Mesendoderm (in vitro differentiated cells): ENCODE measurements around the gene ACOXL.

Source experiments
- DNase-seq: peaks from one replicate; pipeline ENCODE4 v3.0.0; 2013
- H2AK5ac ChIP-seq: 2 replicates; pipeline ENCODE4 v1.6.1; 2013; ENCODE audit warnings: low read length, inconsistent platforms
- H2BK120ac ChIP-seq: 2 replicates; pipeline ENCODE4 v1.6.1; 2013; ENCODE audit warnings: low read depth, mild to moderate bottlenecking, low read length, moderate library complexity, mixed read lengths
- H2BK15ac ChIP-seq: replicated peaks from 2 replicates; pipeline ENCODE4 v1.6.1; 2013; ENCODE audit warnings: low read depth, mild to moderate bottlenecking, moderate library complexity
- H2BK5ac ChIP-seq: 2 replicates; pipeline ENCODE4 v1.6.1; 2013; ENCODE audit warnings: low read length, inconsistent platforms
- H3K18ac ChIP-seq: 2 replicates; pipeline ENCODE4 v1.6.1; 2013; ENCODE audit warnings: mild to moderate bottlenecking, low read length, mixed read lengths
- H3K23ac ChIP-seq: one replicate; pipeline ENCODE4 v1.6.1; 2013; ENCODE audit warnings: low read length
- H3K27ac ChIP-seq: 2 replicates; pipeline ENCODE4 v1.5.1; 2013; ENCODE audit warnings: low read depth, mild to moderate bottlenecking, inconsistent platforms, low read length, moderate library complexity
- H3K27me3 ChIP-seq: 2 replicates; pipeline ENCODE4 v1.6.1; 2013; ENCODE audit warnings: low read length, control low read depth, mild to moderate bottlenecking, inconsistent platforms; ENCODE audit not compliant: insufficient read depth, poor library complexity
- H3K36me3 ChIP-seq: 2 replicates; pipeline ENCODE4 v1.6.1; 2013; ENCODE audit warnings: low read length, inconsistent platforms; ENCODE audit not compliant: control insufficient read depth, insufficient read depth
- H3K4ac ChIP-seq: one replicate; pipeline ENCODE4 v1.6.1; 2013; ENCODE audit warnings: low read depth, mild to moderate bottlenecking, low read length, moderate library complexity
- H3K4me1 ChIP-seq: 2 replicates; pipeline ENCODE4 v1.6.1; 2013; ENCODE audit warnings: low read depth, low read length, inconsistent platforms; ENCODE audit not compliant: control insufficient read depth
- H3K4me2 ChIP-seq: 2 replicates; pipeline ENCODE4 v1.6.1; 2013; ENCODE audit warnings: low read length
- H3K4me3 ChIP-seq: 2 replicates; pipeline ENCODE4 v1.5.1; 2013; ENCODE audit warnings: mild to moderate bottlenecking, low read length
- H3K56ac ChIP-seq: one replicate; pipeline ENCODE4 v1.6.1; 2013; ENCODE audit warnings: low read length
- H3K79me1 ChIP-seq: 2 replicates; pipeline ENCODE4 v1.6.1; 2013; ENCODE audit warnings: low read length, inconsistent platforms
- H3K79me2 ChIP-seq: 2 replicates; pipeline ENCODE4 v1.6.1; 2013; ENCODE audit warnings: mild to moderate bottlenecking, low read length; ENCODE audit not compliant: control insufficient read depth, insufficient read depth
- H3K9ac ChIP-seq: 2 replicates; pipeline ENCODE4 v1.6.1; 2013; ENCODE audit warnings: low read length, inconsistent platforms
- H4K5ac ChIP-seq: one replicate; pipeline ENCODE4 v1.6.1; 2013; ENCODE audit warnings: low read length
- H4K8ac ChIP-seq: one replicate; pipeline ENCODE4 v1.6.1; 2013; ENCODE audit warnings: low read depth, mild to moderate bottlenecking, control low read depth, low read length, moderate library complexity
- WGBS: extraction: QIAGEN DNeasy Blood & Tissue Kit; methylation state at CpG from one replicate; pipeline ENCODE4 v1.1.7; 2013; ENCODE audit warnings: low lambda C conversion rate, missing lambda C conversion rate; ENCODE audit not compliant: insufficient coverage; ENCODE audit errors: extremely low coverage; 5-methylcytosine and 5-hydroxymethylcytosine counted together

ACOXL gene

GRCh38 chr2:111019381-111019780 is 287.0 kb downstream of the ACOXL start:
- no CpG with 5 or more reads among the region's 10 CpGs for WGBS
- H2BK5ac ChIP-seq = no peak overlapping the region
- no peak overlapping the region for H3K4ac ChIP-seq
- H2BK15ac ChIP-seq = no peak overlapping the region
- no peak overlapping the region for H3K27ac ChIP-seq
- no peak overlapping the region for H3K56ac ChIP-seq
- no peak overlapping the region for H3K23ac ChIP-seq
- no peak overlapping the region for H2AK5ac ChIP-seq
- H3K4me1 ChIP-seq = no peaks in the 10 kb centered on the region
- no peak overlapping the region for H4K5ac ChIP-seq
- no peaks in the 10 kb centered on the region for H3K27me3 ChIP-seq
- H3K4me2 ChIP-seq = no peak overlapping the region
- H3K36me3 ChIP-seq = no peaks in the 10 kb centered on the region
- H3K9ac ChIP-seq = no peak overlapping the region
- H3K79me2 ChIP-seq = no peaks in the 10 kb centered on the region
- H3K4me3 ChIP-seq = no peak overlapping the region
- no peak overlapping the region for H3K18ac ChIP-seq
- H4K8ac ChIP-seq = no peak overlapping the region
- no peaks in the 10 kb centered on the region for H3K79me1 ChIP-seq
- no peak overlapping the region for H2BK120ac ChIP-seq
- DNase-seq = no peak

DNA sequence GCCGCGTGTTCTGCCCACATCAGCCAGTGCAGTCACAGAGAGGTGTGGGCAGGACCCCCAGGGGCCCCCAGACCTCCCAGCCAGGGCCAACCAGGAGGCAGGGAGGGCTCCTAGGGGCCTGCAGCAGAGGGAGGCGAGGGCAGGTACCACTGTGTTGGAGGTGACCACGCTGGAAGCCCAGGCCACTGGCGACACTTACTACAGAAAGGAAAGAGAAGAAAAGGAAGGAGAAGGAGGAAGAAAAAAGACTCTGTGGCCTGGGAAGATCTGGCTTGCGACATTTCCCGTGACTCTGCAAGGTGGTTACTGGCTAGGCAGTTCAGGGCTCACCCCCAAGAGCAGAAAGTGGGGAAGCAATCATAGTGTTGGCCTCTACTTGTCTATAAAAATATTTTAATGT is 290.3 kb downstream of the ACOXL start:
- no peak overlapping the region for H4K8ac ChIP-seq
- H3K4me2 ChIP-seq = no peak overlapping the region
- no peak overlapping the region for H3K23ac ChIP-seq
- no peak overlapping the region for H2AK5ac ChIP-seq
- H2BK15ac ChIP-seq = no peak overlapping the region
- H3K4me1 ChIP-seq = no peaks in the 10 kb centered on the region
- H3K27ac ChIP-seq = no peak overlapping the region
- no peak overlapping the region for H2BK5ac ChIP-seq
- no peak overlapping the region for H3K18ac ChIP-seq
- no peak overlapping the region for H3K56ac ChIP-seq
- DNase-seq = no peak
- no peaks in the 10 kb centered on the region for H3K36me3 ChIP-seq
- no peak overlapping the region for H4K5ac ChIP-seq
- H3K79me1 ChIP-seq = no peaks in the 10 kb centered on the region
- no peak overlapping the region for H3K4ac ChIP-seq
- no peak overlapping the region for H3K9ac ChIP-seq
- no CpG with 5 or more reads among the region's 7 CpGs for WGBS
- H3K79me2 ChIP-seq = no peaks in the 10 kb centered on the region
- H3K27me3 ChIP-seq = no peaks in the 10 kb centered on the region
- no peak overlapping the region for H2BK120ac ChIP-seq
- no peak overlapping the region for H3K4me3 ChIP-seq

DNA sequence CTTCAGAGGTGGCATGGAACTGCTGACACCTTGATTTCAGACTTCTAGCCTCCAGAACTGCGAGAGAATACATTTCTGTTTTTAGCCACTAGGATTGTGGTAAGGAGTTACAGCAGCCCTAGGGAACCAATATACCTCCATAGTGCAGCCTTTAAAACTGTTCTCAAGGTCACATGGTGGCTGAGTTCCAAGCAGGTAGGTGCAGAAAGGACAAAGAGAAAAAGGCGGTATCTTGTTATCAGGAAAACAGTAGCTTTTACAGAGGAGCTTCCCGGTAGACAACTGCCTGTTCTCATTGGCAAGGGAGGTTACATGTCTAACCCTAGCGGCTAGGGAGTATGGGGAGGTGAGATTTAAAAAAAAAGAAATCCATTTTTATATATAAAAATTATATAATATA is 292.1 kb downstream of the ACOXL start:
- no peak overlapping the region for H3K56ac ChIP-seq
- H4K8ac ChIP-seq = no peak overlapping the region
- no peak overlapping the region for H3K27ac ChIP-seq
- H3K79me1 ChIP-seq = no peaks in the 10 kb centered on the region
- H2BK15ac ChIP-seq = no peak overlapping the region
- no peak overlapping the region for H3K18ac ChIP-seq
- DNase-seq = peak; percentile 16
- no peak overlapping the region for H2AK5ac ChIP-seq
- no peaks in the 10 kb centered on the region for H3K79me2 ChIP-seq
- WGBS = no CpG with 5 or more reads among the region's 4 CpGs
- no peak overlapping the region for H3K4ac ChIP-seq
- no peaks in the 10 kb centered on the region for H3K36me3 ChIP-seq
- H4K5ac ChIP-seq = no peak overlapping the region
- no peak overlapping the region for H2BK5ac ChIP-seq
- no peak overlapping the region for H3K9ac ChIP-seq
- H3K4me1 ChIP-seq = no peaks in the 10 kb centered on the region
- H2BK120ac ChIP-seq = no peak overlapping the region
- no peak overlapping the region for H3K23ac ChIP-seq
- no peak overlapping the region for H3K4me2 ChIP-seq
- no peak overlapping the region for H3K4me3 ChIP-seq
- no peaks in the 10 kb centered on the region for H3K27me3 ChIP-seq

- WGBS = no CpG with 5 or more reads among the region's 4 CpGs
- Histone ChIP-seq H2BK120ac (no peak overlapping the region), H2AK5ac (no peak overlapping the region), H3K36me3 (no peaks in the 10 kb centered on the region), H4K8ac (no peak overlapping the region), H3K79me1 (no peaks in the 10 kb centered on the region), H3K9ac (no peak overlapping the region), H4K5ac (no peak overlapping the region), H2BK5ac (no peak overlapping the region), H3K4me3 (no peak overlapping the region), H3K23ac (no peak overlapping the region), H3K18ac (no peak overlapping the region), H3K79me2 (no peaks in the 10 kb centered on the region), H3K4ac (no peak overlapping the region), H3K27me3 (no peaks in the 10 kb centered on the region), H3K4me1 (no peaks in the 10 kb centered on the region), H3K27ac (no peak overlapping the region), H3K56ac (no peak overlapping the region), H3K4me2 (no peak overlapping the region), H2BK15ac (no peak overlapping the region)
- DNase-seq = no peak
Observed at GRCh38 chr2:111025288-111025687, 292.9 kb downstream of the ACOXL start.

GRCh38 chr2:111028720-111029119 is 296.3 kb downstream of the ACOXL start:
- Histone ChIP-seq H2BK5ac (no peak overlapping the region), H2AK5ac (no peak overlapping the region), H4K8ac (no peak overlapping the region), H3K4me1 (no peaks in the 10 kb centered on the region), H3K4me2 (no peak overlapping the region), H3K56ac (no peak overlapping the region), H3K23ac (no peak overlapping the region), H3K79me2 (no peaks in the 10 kb centered on the region), H3K4ac (no peak overlapping the region), H3K4me3 (no peak overlapping the region), H4K5ac (no peak overlapping the region), H3K18ac (no peak overlapping the region), H2BK120ac (no peak overlapping the region), H3K27me3 (no peaks in the 10 kb centered on the region), H3K79me1 (no peaks in the 10 kb centered on the region), H3K27ac (no peak overlapping the region), H3K9ac (no peak overlapping the region), H2BK15ac (no peak overlapping the region), H3K36me3 (no peaks in the 10 kb centered on the region)
- peak; percentile 20 for DNase-seq

DNA sequence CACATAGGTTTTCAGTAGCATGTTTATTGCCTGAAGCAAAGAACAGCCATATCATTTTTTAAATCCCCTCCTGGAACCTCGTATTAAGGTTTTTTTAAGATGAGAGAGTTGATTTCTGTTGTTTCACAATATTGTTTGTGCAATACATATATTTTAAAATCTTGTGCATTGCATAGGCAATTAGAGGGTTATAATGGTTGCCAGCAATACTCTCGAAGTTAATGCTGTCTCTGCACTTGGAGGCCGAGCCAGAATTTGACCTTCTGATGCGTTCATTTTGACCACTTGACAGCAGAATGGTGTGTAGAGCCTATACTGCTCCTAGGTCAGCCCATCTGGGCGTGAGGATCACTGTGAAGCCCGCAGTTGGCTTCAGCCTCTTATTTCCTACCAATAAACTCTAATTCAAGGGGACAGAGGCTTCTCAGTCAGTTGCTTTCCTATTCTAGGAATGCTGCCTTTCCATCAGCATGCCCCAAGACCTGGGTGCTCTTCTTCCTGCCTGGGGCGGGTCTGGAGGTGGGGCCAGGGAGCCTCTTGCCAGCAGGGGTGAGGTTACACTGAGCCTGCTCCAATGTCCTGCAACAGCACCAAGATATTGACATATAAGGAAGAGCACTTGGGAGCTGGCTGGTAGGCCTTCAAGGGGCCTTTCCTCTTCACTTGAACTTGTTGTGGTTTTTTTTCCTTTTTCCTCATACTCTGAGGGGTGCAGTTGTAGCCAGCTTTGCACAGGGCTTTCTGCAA is 297.0 kb downstream of the ACOXL start:
- no peak overlapping the region for H2AK5ac ChIP-seq

More for the DNA sequence above, 297.0 kb downstream of the ACOXL start:
- no peak overlapping the region for H2BK120ac ChIP-seq
- H2BK5ac ChIP-seq = no peak overlapping the region
- no CpG with 5 or more reads among the region's 7 CpGs for WGBS
- no peak overlapping the region for H3K23ac ChIP-seq
- H3K9ac ChIP-seq = no peak overlapping the region
- H2BK15ac ChIP-seq = no peak overlapping the region
- no peaks in the 10 kb centered on the region for H3K79me2 ChIP-seq
- peak; percentile 42 for DNase-seq
- no peak overlapping the region for H3K4ac ChIP-seq
- H3K56ac ChIP-seq = no peak overlapping the region
- H3K4me2 ChIP-seq = no peak overlapping the region
- H3K27me3 ChIP-seq = no peaks in the 10 kb centered on the region
- H3K4me1 ChIP-seq = no peaks in the 10 kb centered on the region
- no peak overlapping the region for H3K27ac ChIP-seq
- peak overlapping the region; percentile 48 for H4K5ac ChIP-seq
- no peaks in the 10 kb centered on the region for H3K36me3 ChIP-seq
- no peak overlapping the region for H3K18ac ChIP-seq
- no peak overlapping the region for H3K4me3 ChIP-seq
- no peaks in the 10 kb centered on the region for H3K79me1 ChIP-seq
- no peak overlapping the region for H4K8ac ChIP-seq
